ENCODE measurements around the gene PPIF.

DNA sequence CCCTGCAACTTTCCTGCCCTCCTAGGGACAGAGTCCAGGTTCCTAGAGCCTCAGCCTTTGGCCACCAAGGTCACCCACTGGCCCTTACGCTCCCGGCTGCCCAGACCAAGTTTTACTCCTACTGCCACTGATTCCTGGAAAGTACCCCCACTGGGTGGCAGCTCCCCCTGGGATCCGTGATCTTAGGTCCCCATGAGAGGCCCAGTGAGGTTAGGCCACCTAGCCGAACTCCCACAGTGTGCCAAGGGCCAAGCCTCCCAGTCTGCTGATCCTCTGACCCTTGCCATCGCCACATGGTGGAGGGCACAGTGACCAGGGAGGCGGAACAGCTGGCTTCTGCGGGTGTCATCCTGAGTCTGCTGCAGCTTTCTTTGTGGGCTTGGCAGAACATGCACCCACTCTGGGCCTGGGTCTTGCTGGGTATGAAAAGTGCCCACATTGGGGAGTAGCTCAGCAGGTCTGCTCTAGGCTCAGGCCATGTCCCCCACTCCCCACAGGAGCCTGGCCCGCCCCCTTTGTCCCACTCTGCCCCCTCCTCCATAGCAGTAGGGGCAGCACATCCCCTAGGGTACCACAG is 40.5 kb upstream of the PPIF start:
- TF ChIP-seq, protein P1, sequence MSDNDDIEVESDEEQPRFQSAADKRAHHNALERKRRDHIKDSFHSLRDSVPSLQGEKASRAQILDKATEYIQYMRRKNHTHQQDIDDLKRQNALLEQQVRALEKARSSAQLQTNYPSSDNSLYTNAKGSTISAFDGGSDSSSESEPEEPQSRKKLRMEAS (IDR thresholded peaks at IDR 0.05): no peak
- TF ChIP-seq RAD21 (IDR thresholded peaks at IDR 0.05; ENCODE audit: low read depth) (no peak), REST (IDR thresholded peaks at IDR 0.05; ENCODE audit: low read depth) (no peak), ZBTB7A (IDR thresholded peaks at IDR 0.05; ENCODE audit: low read depth) (no peak), TCF12 (IDR thresholded peaks at IDR 0.05; ENCODE audit: low read depth) (no peak), CEBPB (IDR thresholded peaks at IDR 0.05) (no peak), TEAD4 (IDR thresholded peaks at IDR 0.05) (no peak), YY1 (IDR thresholded peaks at IDR 0.05; ENCODE audit: low read depth) (no peak), CREB1 (IDR thresholded peaks at IDR 0.05; ENCODE audit: low read depth) (no peak)
